GM21576 (cell line): ENCODE results near the gene NBEAL2.

Experiments
- ATAC-seq: cut with Tn5 transposase; IDR thresholded peaks from one replicate; pipeline ENCODE4 v1.9.1; 2021; ENCODE audit warnings: mild to moderate bottlenecking, moderate library complexity; ENCODE audit not compliant: unreplicated experiment

Gene NBEAL2, protein sequence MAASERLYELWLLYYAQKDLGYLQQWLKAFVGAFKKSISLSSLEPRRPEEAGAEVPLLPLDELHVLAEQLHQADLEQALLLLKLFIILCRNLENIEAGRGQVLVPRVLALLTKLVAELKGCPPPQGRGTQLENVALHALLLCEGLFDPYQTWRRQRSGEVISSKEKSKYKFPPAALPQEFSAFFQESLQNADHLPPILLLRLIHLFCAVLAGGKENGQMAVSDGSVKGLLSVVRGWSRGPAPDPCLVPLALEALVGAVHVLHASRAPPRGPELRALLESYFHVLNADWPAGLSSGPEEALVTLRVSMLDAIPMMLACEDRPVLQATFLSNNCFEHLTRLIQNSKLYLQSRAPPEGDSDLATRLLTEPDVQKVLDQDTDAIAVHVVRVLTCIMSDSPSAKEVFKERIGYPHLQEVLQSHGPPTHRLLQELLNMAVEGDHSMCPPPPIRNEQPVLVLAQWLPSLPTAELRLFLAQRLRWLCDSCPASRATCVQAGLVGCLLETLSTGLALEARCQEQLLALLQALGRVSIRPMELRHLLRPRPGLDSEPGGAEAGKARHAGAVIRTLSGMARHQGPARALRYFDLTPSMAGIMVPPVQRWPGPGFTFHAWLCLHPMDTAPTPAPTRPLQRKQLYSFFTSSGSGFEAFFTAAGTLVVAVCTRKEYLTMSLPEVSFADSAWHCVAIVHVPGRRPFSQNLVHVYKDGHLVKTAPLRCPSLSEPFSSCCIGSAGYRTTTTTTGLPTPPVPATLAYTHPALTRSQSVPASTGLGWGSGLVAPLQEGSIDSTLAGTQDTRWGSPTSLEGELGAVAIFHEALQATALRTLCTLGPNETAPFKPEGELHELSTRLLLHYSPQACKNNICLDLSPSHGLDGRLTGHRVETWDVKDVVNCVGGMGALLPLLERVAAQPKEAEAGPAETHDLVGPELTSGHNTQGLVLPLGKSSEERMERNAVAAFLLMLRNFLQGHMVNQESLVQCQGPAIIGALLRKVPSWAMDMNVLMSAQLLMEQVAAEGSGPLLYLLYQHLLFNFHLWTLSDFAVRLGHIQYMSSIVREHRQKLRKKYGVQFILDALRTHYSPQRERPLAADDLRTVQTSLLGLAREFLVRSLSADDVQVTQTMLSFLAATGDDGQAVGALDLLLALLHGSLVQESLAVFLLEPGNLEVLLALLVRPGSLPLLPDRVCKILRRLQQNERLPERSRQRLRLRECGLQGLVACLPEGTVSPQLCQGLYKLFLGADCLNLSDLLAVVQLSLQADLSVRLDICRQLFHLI (N-terminal part only)

DNA sequence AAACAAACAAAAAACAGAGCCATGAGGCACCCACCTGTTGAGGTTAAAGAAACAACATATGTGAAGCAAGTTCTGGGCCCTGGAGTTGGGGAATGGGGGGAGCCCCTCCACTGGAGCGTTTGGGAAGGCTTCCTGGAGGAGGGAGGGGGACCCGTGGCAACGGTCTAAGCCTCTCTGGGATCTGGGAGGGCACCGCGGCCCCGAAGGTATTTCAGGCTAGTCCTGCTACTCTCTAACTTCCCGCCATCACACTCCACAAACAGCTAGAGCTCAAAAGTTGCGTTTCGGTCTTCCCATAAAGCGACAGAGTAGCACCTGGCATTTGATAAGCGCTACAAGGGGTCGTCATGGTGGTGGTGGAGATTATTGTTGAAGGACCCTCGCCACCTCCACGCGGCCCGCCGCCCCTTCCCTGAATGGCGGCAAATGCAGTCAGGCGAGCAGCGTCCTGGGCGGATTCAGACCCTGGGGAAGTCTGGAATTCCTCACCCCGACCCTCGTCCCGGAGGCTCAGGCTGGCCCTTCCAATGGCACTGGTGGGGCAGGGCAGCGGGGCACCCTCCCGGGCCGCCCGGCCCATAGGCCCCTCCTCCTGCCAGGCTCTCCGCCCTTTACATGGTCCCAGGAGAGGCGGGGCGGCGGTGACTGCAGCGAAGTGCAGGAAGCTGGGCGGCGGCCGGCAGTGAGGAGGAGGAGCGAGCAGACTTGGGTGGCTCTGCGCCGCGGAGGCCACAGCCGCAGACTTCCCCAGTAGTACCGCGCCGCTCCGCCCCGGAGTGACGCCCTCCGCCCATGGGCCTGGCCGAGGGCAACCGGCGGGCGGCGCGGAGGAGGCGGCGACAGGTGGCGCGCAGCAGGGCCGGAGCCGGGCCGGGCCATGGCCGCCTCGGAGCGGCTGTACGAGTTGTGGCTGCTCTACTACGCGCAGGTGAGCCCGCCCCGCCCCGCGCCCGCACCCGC is at the start of gene NBEAL2:
TSS of gene NBEAL2 (plus strand) at position 682 of the 960 bp plus-strand sequence. CDS start at position 878, 196 bp downstream.
- peak; percentile 59 for ATAC-seq

DNA sequence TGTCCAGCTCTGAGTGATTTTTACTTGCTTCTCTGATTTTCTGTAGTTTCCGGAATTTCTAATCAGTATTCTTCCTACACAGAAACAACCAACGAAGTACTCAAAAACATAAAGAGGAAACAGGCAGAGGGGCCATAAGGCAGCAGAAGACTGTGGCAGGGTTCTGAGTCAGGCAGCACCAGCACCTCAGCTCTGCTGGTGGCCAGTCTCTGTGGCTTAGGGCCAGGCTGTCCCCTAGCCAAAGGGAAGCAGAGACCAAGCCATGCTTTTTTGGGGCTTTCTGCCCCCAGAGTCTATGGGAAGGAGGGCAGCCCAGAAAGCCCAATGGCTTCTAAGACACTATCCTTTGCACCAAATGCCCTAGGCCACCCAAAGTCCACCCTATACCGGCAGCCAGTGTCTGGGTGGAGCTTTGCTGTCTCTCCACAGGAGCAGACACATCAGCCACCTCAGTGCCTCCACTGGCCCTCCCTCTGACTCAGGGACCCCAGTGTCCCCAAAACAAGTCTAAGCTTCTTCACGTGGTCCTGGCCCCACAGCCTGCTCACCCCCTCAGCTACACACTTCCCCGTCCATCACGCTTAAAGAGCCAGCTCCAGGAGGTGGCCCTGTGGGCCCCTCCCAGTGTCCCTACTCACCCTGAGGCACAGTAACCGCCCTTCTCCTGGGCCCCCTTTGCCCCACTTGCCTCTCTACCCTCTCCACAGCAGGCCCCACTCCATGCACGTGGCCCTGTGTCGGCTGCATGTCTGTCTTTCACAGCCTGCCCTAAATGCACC is 49.1 kb upstream of the NBEAL2 start:
- ATAC-seq: no peak

DNA sequence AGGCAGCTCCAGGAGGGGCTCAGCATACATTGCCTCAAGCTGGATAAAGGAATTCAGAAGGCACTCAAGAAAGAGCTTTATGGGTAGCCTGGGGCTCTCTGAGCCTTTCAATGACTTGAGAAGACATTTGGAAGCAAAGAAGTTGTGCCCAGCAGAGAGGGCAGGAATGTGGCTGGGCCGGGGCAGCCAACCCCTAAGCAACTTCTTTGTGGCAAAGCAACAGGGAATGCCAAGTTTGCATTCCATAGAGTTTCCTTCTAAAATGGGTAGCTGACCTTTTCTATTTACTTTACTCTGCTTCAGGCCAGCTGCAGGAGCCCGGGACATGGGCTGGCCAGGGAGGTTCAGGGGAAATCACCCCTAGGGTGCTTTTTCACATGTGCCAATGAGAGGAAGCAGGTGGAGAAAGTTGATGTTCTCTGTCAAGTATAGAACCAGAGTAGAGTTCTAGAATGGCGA is 48.5 kb upstream of the NBEAL2 start:
- no peak for ATAC-seq

DNA sequence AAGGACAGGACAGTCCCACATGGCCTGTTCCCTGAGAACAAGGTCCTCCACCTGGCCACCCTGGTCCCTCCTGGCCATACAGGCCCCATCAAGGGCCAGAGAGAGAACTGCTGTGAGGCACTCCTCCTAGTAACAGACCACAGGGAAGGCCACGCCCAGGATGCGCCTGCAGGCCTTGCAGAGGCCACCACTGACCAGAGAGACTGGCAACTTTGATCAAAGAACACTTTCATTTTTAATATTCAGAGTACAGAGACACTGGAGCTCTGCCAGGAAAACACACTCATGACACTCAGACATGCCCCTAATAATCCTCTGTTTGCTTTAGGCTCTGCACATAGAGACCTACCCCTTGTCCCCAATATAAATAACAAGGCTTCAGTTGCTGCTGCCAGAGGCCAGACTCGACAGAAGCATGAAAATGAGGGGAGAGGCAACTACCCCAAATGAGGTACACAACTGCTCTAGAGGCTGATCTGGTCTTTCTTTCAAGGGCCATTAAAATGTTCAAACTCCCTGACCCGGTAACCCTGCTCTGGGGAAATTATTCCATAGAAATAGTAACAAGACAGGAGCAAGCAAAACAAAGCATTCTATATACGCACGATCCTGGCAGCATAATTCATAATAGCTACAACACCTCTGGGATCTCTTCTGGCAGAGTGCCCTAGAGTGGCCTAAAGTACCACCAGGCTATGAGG is 47.7 kb upstream of the NBEAL2 start:
- no peak for ATAC-seq

DNA sequence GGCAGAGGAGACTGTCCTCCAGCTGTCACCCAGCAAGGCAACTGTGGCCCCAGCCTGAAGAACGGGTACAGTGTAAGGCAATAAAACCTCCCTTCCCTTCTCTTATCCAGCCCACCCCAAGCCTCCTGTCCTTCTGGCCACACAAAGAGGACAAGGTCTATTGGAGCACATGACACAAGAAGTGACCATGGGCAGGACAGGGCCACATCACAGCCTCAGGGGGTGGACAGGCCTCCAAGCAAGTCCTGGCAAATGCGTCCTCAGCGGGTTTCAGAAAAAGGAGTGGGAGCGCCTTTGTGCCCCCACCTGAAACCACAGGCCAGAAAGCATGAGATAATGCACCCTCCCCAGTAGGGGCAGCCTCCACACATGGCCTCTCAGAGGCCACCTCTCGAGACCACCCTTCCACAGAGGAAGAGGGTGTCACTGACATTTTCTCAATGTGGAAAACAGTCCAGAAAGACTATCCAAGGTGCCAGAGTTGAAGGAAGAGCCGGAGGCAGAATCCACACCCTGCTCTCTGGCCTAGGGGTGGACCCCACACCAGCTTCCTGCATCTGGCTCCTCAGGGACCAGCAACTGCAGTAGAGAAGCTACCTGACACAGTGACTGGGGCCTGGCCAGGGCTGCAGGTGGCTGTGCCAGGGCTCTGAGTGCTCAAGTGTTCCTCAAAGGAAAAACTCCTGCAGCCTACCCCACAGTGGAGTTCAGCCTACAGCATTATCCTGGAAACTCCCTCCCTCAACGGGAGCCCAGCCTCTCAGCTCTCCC is 46.8 kb upstream of the NBEAL2 start:
- ATAC-seq: no peak

DNA sequence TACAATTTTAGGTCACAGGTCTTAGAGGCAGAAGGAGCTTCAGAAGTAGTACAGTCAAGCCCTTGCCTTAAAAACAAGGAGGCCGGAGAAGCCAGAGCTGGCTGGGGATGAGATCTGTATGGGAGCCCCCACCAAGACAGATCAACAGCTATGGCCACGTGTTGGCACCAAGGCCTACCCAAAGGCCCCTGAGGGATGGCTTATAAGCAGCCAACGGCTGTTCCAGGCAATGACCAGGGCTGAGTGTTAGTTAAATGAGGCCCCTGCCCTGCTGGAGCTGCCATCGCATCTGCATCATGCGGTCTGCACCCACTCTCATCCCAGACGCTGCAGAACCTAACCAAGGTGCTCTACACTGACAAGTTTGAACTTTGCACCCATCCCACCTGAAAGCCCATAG is 46.2 kb upstream of the NBEAL2 start:
- ATAC-seq: no peak

DNA sequence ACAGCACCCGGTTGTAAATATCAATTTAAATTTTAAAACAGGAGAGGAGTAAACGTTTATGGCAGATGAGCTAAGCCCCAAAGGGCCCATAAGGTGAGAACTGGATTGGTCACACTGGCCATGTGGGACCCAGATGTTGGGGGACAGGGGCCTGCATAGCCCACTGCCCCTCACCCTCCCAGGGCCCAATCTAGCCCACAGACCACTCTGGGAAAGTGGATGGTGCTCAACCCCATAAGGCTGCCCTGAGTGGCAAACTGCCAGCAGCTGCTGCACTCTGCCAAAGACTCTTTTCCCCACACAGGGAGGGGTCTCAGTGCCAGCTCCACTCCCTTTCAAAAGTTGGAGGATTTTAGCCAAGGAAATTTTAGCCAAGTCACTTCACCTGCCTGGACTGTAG is 45.4 kb upstream of the NBEAL2 start:
- no peak for ATAC-seq

DNA sequence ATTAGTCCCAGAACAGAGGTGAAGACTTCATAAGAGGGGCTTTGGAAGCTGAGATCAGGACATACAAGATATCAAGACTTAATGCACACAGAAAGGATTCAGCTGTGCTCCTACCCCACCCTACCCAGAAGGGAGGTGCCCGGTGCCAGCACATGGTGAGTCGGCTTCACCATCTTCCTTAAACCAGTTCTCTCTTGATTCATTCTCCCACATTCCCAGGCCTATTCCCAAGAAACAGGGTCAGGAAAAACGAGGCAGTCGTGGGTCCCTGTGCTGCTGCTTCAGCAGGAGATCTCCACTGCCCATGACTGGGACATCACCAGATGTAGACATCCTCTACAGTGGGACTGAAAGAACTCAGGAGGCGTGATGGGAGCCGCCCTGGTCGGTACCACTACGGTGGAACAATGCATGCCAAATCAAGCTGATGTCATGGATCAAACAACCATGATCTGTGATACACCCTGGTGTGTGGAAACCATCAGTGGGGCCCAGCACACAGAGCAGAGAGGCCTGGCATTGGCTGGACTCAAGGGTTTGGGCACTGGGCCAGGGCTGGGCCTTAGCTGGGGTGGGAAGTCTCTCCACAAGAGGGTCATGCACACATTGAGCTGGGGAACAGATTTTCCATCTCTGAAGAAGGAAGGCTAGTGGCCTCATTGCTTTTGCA is 44.8 kb upstream of the NBEAL2 start:
- ATAC-seq: no peak

DNA sequence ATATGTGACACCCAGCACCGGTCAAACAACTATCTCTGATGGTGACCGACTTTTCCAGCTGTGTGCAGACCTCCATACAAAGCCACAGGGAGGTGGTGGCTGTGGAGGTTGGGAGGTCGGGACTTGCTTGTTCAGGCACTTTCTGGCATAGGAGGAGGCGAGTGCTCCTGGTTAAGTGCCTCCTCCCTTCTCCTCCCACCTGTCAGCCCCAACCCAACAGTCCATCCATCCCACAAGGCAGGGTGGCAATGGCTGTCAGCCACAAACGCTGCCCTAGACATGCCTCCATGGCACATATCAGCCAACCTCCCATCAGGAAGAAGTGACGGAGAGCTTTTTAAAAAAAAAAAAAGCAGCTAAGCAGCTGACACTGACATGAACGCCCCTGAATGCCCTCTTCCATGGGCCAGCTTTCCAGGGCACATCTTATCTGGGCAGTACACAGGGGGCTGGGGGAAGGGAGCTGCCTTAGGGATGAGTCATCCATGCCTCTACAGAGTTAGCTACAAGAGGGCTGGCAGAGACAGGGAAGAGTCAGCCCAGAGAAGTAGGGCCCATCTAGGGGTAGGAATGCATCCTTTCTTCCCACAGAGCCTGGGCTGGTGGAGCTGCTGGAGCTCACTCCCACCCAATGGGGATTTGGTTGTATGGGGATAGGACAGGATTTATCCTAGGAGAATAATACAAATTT is 44.2 kb upstream of the NBEAL2 start:
- no peak for ATAC-seq

DNA sequence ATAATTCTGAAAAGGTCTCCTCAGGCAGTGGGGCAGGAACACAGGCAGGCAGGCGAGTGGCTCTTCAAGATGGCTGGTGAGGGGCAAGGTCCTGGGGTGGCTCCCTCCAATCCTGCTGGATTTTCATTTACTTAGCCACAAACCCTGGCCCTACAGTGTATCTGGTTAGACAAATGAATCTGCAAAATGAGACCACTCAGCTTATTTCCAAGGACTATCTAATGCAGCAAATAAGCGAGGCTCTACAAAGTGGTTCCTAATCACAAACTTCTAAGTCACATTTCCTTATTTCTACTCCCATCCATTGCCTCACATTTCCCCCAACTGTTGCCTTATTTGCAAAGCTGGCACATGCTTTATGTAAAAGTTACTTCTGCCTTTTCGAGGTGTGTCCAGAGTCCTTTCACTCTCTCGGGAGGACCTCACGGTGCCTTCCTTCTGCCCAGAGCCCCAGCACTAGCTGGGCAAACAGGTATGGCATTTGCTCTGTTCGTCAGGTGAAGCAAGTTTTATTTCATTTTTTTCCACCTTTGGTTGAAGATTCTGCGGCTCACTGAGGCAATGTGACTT is 43.4 kb upstream of the NBEAL2 start:
- ATAC-seq: no peak

DNA sequence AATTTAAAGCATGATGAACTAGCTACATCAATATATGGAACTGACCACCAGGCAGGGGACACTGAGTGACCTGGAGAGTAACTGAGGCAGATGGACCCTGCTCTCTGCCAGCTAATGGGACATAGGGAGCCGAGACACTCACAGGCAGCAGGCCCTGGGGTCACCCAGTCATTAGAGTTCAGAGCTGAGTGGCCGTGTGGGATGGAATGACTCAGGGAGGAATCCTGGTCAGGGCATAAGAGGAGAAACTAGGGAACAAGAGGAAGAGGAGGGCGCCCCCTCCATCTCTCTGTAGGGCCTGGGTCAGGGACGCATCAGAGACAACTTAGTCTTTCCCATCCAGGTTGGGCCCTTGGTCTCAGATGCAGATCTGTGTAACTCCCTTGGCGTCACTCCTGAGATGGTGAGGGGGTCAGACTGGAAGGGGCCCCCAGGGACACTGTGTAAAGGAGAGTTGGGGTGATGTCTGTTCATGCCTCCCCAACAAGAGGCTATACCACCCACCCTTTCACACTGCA is 42.7 kb upstream of the NBEAL2 start:
- ATAC-seq: no peak

DNA sequence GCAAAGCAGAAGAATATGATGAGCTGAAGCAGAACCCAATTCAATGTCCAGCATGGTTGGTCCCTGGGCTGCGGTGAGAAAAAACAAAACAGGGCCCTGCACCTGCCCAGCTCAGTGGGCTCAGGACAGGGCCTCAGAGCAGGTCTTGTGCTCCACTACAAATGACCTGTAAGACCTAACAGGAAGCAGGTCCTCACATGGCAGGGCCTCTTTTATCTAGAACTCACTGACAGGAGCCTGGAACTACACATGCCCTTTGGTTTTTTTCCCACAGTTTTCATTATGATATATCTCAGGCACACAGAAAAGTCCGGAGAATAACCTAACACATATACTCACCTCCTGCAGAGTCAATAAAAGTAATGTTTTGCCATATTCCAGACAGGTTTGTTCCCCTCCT is 41.3 kb upstream of the NBEAL2 start:
- ATAC-seq: no peak

DNA sequence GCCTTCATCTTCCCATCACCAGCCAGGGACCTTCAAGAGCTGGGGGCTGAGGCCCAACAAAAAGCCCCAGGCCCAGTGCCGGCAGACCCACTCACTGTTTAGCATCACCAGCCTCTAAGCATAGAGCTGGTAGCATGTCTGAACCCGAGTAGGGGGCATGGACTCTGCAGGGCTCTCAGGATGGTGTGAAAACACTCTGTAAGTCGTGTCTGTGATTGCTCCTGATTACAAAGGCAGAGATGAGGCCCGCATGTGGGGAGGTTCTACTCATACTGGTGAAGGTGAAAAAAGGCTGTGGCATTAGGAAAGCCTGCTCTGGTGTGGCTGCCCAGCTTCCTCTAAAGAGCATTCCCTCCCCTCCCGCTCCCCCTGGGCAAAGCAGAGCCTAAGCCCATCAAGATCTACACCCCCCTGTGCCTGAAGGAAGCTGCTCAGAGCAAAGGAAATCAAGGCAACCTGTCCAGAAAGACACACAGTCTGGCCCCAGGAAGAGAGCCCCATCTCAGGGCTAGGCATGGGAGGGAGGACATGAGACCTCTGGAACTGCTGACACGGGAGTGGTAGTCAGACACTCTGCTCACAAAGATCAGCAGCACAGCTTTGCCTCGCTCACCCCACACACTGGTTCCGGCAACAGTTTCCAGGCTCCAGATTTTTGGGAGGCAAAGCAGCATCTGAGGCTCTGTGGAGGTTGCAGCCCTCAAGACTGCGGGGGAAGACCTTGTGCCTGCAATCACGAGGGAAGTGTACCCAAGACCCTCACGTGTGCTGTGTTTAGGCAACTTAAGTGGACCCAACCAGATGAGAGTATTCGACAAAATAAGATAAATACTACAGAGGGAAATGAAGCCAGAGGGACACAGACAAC is 39.7 kb upstream of the NBEAL2 start:
- ATAC-seq: no peak

DNA sequence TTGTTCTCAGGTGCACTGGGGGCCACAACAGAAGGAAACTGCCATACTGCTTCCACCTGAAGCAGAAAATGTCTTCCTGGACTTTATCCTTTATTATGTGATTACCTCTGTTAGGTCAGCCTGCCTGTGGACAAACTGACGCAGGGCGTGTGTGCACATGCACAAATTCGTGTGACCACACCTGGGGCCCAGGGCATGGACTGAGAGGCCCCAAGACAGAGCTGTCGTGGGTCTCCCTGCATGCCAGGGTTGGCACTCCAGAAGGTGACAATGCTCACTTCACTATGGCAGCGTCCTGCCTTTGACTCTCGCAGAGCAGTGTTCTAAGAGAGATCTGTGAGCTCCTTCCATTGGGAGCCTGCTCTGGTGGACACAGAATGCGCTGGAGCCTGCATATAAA is 37.4 kb upstream of the NBEAL2 start:
- ATAC-seq: no peak
